Neural crest cell (in vitro differentiated cells): ENCODE measurements around the gene DIMT1. TPM values are rescaled to one million over a fixed set of nuclear protein-coding genes. Genes with fewer than 3 reads are reported as not detected.

Experiments
- DNase-seq: peaks from one replicate; pipeline ENCODE4 v3.0.0; 2021; ENCODE audit warnings: low read depth, mixed read lengths, low spot score
- H3K27ac Mint-ChIP-seq: one replicate; pipeline ENCODE4 v1.8.0; 2021; ENCODE audit warnings: mild to moderate bottlenecking, mixed read lengths; ENCODE audit not compliant: unreplicated experiment
- H3K27me3 Mint-ChIP-seq: 2 replicates; pipeline ENCODE4 v1.8.0; 2021; ENCODE audit warnings: low read depth, mild to moderate bottlenecking, mixed read lengths
- H3K36me3 Mint-ChIP-seq: 2 replicates; pipeline ENCODE4 v1.8.0; 2021; ENCODE audit warnings: low read depth, mild to moderate bottlenecking, mixed read lengths
- H3K4me1 Mint-ChIP-seq: 2 replicates; pipeline ENCODE4 v1.8.0; 2021; ENCODE audit warnings: mixed read lengths
- H3K4me3 Mint-ChIP-seq: one replicate; pipeline ENCODE4 v1.8.0; 2021; ENCODE audit warnings: mild to moderate bottlenecking, mixed read lengths
- H3K9me3 Mint-ChIP-seq: 2 replicates; pipeline ENCODE4 v1.8.0; 2021; ENCODE audit warnings: mixed read lengths
- total RNA-seq: library from RNA; stranded (reverse); gene quantifications from 2 replicates; pipeline ENCODE4 v1.2.1, GENCODE V29; 2021
- TF ChIP-seq, protein P1 (sequence below): fragments of 200-600 bp; sonication (generic); conservative IDR thresholded peaks from 2 replicates; pipeline ENCODE4 v1.5.0; 2021; ENCODE audit warnings: antibody characterized with exemption, mild to moderate bottlenecking

DIMT1 gene
- total RNA-seq, 1 donor from 2014 or later: 34.5 TPM

GRCh38 chr5:62340392-62340791 is 63.3 kb downstream of the DIMT1 start:
- Mint-ChIP-seq H3K27me3 (no peaks in the 10 kb centered on the region), H3K4me1 (no peaks in the 10 kb centered on the region), H3K9me3 (peaks cover 3% of the 10 kb centered on the region), H3K27ac (no peak overlapping the region), H3K36me3 (peaks cover 3% of the 10 kb centered on the region), H3K4me3 (no peak overlapping the region)
- TF ChIP-seq, protein P1, sequence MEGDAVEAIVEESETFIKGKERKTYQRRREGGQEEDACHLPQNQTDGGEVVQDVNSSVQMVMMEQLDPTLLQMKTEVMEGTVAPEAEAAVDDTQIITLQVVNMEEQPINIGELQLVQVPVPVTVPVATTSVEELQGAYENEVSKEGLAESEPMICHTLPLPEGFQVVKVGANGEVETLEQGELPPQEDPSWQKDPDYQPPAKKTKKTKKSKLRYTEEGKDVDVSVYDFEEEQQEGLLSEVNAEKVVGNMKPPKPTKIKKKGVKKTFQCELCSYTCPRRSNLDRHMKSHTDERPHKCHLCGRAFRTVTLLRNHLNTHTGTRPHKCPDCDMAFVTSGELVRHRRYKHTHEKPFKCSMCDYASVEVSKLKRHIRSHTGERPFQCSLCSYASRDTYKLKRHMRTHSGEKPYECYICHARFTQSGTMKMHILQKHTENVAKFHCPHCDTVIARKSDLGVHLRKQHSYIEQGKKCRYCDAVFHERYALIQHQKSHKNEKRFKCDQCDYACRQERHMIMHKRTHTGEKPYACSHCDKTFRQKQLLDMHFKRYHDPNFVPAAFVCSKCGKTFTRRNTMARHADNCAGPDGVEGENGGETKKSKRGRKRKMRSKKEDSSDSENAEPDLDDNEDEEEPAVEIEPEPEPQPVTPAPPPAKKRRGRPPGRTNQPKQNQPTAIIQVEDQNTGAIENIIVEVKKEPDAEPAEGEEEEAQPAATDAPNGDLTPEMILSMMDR: peak; percentile 60
- no peak for DNase-seq

Other genes with a start within 250 kb of the DIMT1 start
- 96.2 and 101 TPM in 2 replicates for gene KIF2A, start 97.7 kb downstream of the DIMT1 start, total RNA-seq
- gene IPO11, start 8.9 kb upstream of the DIMT1 start, total RNA-seq: 48.2 and 52.9 TPM in 2 replicates
- gene LRRC70, start 174.9 kb upstream of the DIMT1 start, total RNA-seq: 0.19 and 0.34 TPM in 2 replicates